ENCODE results near the gene DPM2. TPM values are rescaled to one million over a fixed set of nuclear protein-coding genes. Genes with fewer than 3 reads are reported as not detected.

Gene DPM2
- total and polyA plus RNA-seq, 2 experiments from 2014 or later = 19.2 to 57.1 TPM

- H3K27ac ChIP-seq = no peak overlapping the region
- peak; percentile 93 for DNase-seq (ENCODE audit: low spot score)
- H3K4me2 ChIP-seq = no peak overlapping the region
These were observed 18.3 kb downstream of the DPM2 start for GRCh38 chr9:127919253-127919815.

GRCh38 chr9:127918183-127919107 lies 19.2 kb downstream of the DPM2 start:
- DNase-seq (ENCODE audit: low spot score) = no peak
- no peaks in the 10 kb centered on the region for H3K9me2 ChIP-seq (replicated peaks; ENCODE audit: insufficient read depth)
- no peaks in the 10 kb centered on the region for H3K36me3 ChIP-seq (replicated peaks; ENCODE audit: insufficient read depth, low read depth)
- H3K9me3 ChIP-seq (ENCODE audit: low read depth) = no peaks in the 10 kb centered on the region
- H3K27ac ChIP-seq = no peak overlapping the region
- no peak overlapping the region for H3K4me3 ChIP-seq
- no peaks in the 10 kb centered on the region for H4K20me1 ChIP-seq (ENCODE audit: insufficient read depth, poor library complexity, severe bottlenecking)
- no peak overlapping the region for H2AFZ ChIP-seq
- H3K4me1 ChIP-seq (ENCODE audit: insufficient read depth) = peaks cover 12% of the 10 kb centered on the region
- WGBS (ENCODE audit: low lambda C conversion rate, missing lambda C conversion rate) = 86% methylated on average over 8 of the region's 8 CpGs
- H3K79me2 ChIP-seq = no peaks in the 10 kb centered on the region
- TF ChIP-seq EZH2phosphoT487 (IDR thresholded peaks at IDR 0.05; ENCODE audit: low read depth, severe bottlenecking, unreplicated experiment) (no peak), CTCF (IDR thresholded peaks at IDR 0.05; ENCODE audit: poor library complexity) (no peak), EZH2 (IDR thresholded peaks at IDR 0.05; ENCODE audit: borderline replicate concordance) (no peak)
- peaks cover 2% of the 10 kb centered on the region for H3K27me3 ChIP-seq
- no peak overlapping the region for H3K4me2 ChIP-seq

More at GRCh38 chr9:127919253-127919815, 18.3 kb downstream of the DPM2 start:
- H2AFZ ChIP-seq = no peak overlapping the region
- no peaks in the 10 kb centered on the region for H3K36me3 ChIP-seq (replicated peaks; ENCODE audit: insufficient read depth, low read depth)
- no peaks in the 10 kb centered on the region for H3K79me2 ChIP-seq
- H3K9me2 ChIP-seq (replicated peaks; ENCODE audit: insufficient read depth) = no peaks in the 10 kb centered on the region
- peaks cover 12% of the 10 kb centered on the region for H3K4me1 ChIP-seq (ENCODE audit: insufficient read depth)
- WGBS (ENCODE audit: low lambda C conversion rate, missing lambda C conversion rate) = 44% methylated on average over 8 of the region's 8 CpGs
- TF ChIP-seq CTCF (IDR thresholded peaks at IDR 0.05; ENCODE audit: poor library complexity) (no peak), EZH2phosphoT487 (IDR thresholded peaks at IDR 0.05; ENCODE audit: low read depth, severe bottlenecking, unreplicated experiment) (no peak), EZH2 (IDR thresholded peaks at IDR 0.05; ENCODE audit: borderline replicate concordance) (no peak)
- no peaks in the 10 kb centered on the region for H4K20me1 ChIP-seq (ENCODE audit: insufficient read depth, poor library complexity, severe bottlenecking)
- no peaks in the 10 kb centered on the region for H3K9me3 ChIP-seq (ENCODE audit: low read depth)
- H3K27me3 ChIP-seq = peaks cover 2% of the 10 kb centered on the region
- H3K4me3 ChIP-seq = no peak overlapping the region

- Histone ChIP-seq H3K4me3 (no peak overlapping the region), H3K27me3 (peaks cover 2% of the 10 kb centered on the region), H3K4me2 (peak overlapping the region; percentile 75), H2AFZ (no peak overlapping the region), H3K79me2 (no peaks in the 10 kb centered on the region), H3K4me1 (ENCODE audit: insufficient read depth) (peaks cover 18% of the 10 kb centered on the region), H3K9me3 (ENCODE audit: low read depth) (no peaks in the 10 kb centered on the region), H3K27ac (no peak overlapping the region), H3K36me3 (replicated peaks; ENCODE audit: insufficient read depth, low read depth) (no peaks in the 10 kb centered on the region), H3K9me2 (replicated peaks; ENCODE audit: insufficient read depth) (no peaks in the 10 kb centered on the region), H4K20me1 (ENCODE audit: insufficient read depth, poor library complexity, severe bottlenecking) (no peaks in the 10 kb centered on the region)
- WGBS (ENCODE audit: low lambda C conversion rate, missing lambda C conversion rate) = 87% methylated on average over 6 of the region's 6 CpGs
- DNase-seq (ENCODE audit: low spot score) = no peak
- TF ChIP-seq EZH2 (IDR thresholded peaks at IDR 0.05; ENCODE audit: borderline replicate concordance) = no peak
- TF ChIP-seq CTCF (IDR thresholded peaks at IDR 0.05; ENCODE audit: poor library complexity) = no peak
- TF ChIP-seq EZH2phosphoT487 (IDR thresholded peaks at IDR 0.05; ENCODE audit: low read depth, severe bottlenecking, unreplicated experiment) = no peak
These were observed 20.1 kb downstream of the DPM2 start for GRCh38 chr9:127917603-127918002.
